ENCODE measurements around the gene FLT3. TPM values are rescaled to one million over a fixed set of nuclear protein-coding genes. Genes with fewer than 3 reads are reported as not detected.

FLT3 gene
- total RNA-seq, 3 donors from 2014 or later, result 0.08 to 0.11 TPM; not detected in 1

GRCh38 chr13:28071424-28071823 is 29.0 kb downstream of the FLT3 start:
- Mint-ChIP-seq H3K4me1 (ENCODE audit: low read depth) (no peaks in the 10 kb centered on the region), H3K36me3 (ENCODE audit: insufficient read depth) (no peaks in the 10 kb centered on the region), H3K27me3 (ENCODE audit: low read depth) (no peaks in the 10 kb centered on the region), H3K4me3 (no peak overlapping the region), H3K9me3 (no peaks in the 10 kb centered on the region)
- ATAC-seq (no peak), DNase-seq (no peak)

GRCh38 chr13:28067491-28067890 is 32.9 kb downstream of the FLT3 start:
- Mint-ChIP-seq H3K27me3 (ENCODE audit: low read depth) (no peaks in the 10 kb centered on the region), H3K4me3 (no peak overlapping the region), H3K9me3 (no peaks in the 10 kb centered on the region), H3K4me1 (ENCODE audit: low read depth) (no peaks in the 10 kb centered on the region), H3K36me3 (ENCODE audit: insufficient read depth) (no peaks in the 10 kb centered on the region)
- ATAC-seq, result no peak
- DNase-seq, result no peak

GRCh38 chr13:28058866-28059613 is 41.3 kb downstream of the FLT3 start:
- ATAC-seq (no peak), DNase-seq (peak; percentile 27)
- H3K4me1 Mint-ChIP-seq (ENCODE audit: low read depth), result no peaks in the 10 kb centered on the region
- H3K27me3 Mint-ChIP-seq (ENCODE audit: low read depth), result peaks cover 27% of the 10 kb centered on the region
- no peak overlapping the region for H3K4me3 Mint-ChIP-seq
- H3K9me3 Mint-ChIP-seq, result no peaks in the 10 kb centered on the region
- H3K36me3 Mint-ChIP-seq (ENCODE audit: insufficient read depth), result no peaks in the 10 kb centered on the region

GRCh38 chr13:28056970-28057712 is 43.2 kb downstream of the FLT3 start:
- H3K36me3 Mint-ChIP-seq (ENCODE audit: insufficient read depth), result no peaks in the 10 kb centered on the region
- no peak overlapping the region for H3K4me3 Mint-ChIP-seq
- H3K4me1 Mint-ChIP-seq (ENCODE audit: low read depth), result no peaks in the 10 kb centered on the region
- H3K27me3 Mint-ChIP-seq (ENCODE audit: low read depth), result peaks cover 31% of the 10 kb centered on the region
- no peak for DNase-seq
- no peaks in the 10 kb centered on the region for H3K9me3 Mint-ChIP-seq
- ATAC-seq, result no peak

- DNase-seq, result no peak
- Mint-ChIP-seq H3K27me3 (ENCODE audit: low read depth) (peaks cover 31% of the 10 kb centered on the region), H3K4me1 (ENCODE audit: low read depth) (no peaks in the 10 kb centered on the region), H3K9me3 (no peaks in the 10 kb centered on the region), H3K4me3 (no peak overlapping the region), H3K36me3 (ENCODE audit: insufficient read depth) (no peaks in the 10 kb centered on the region)
- ATAC-seq, result no peak
Observed at GRCh38 chr13:28056426-28056825, 44.0 kb downstream of the FLT3 start.

- H3K27me3 Mint-ChIP-seq (ENCODE audit: low read depth), result peaks cover 31% of the 10 kb centered on the region
- no peak for DNase-seq
- no peak for ATAC-seq
- H3K36me3 Mint-ChIP-seq (ENCODE audit: insufficient read depth), result no peaks in the 10 kb centered on the region
- H3K4me3 Mint-ChIP-seq, result no peak overlapping the region
- no peaks in the 10 kb centered on the region for H3K4me1 Mint-ChIP-seq (ENCODE audit: low read depth)
- H3K9me3 Mint-ChIP-seq, result no peaks in the 10 kb centered on the region
Observed at GRCh38 chr13:28055357-28055756, 45.0 kb downstream of the FLT3 start.

- ATAC-seq (no peak), DNase-seq (no peak)
- H3K36me3 Mint-ChIP-seq (ENCODE audit: insufficient read depth), result no peaks in the 10 kb centered on the region
- peaks cover 34% of the 10 kb centered on the region for H3K27me3 Mint-ChIP-seq (ENCODE audit: low read depth)
- H3K9me3 Mint-ChIP-seq, result no peaks in the 10 kb centered on the region
- H3K4me1 Mint-ChIP-seq (ENCODE audit: low read depth), result peaks cover 3% of the 10 kb centered on the region
- no peak overlapping the region for H3K4me3 Mint-ChIP-seq
Observed at GRCh38 chr13:28052945-28053344, 47.4 kb downstream of the FLT3 start.

GRCh38 chr13:28049880-28050875 is 50.2 kb downstream of the FLT3 start:
- Mint-ChIP-seq H3K4me1 (ENCODE audit: low read depth) (peaks cover 3% of the 10 kb centered on the region), H3K27me3 (ENCODE audit: low read depth) (peaks cover 14% of the 10 kb centered on the region), H3K4me3 (no peak overlapping the region), H3K36me3 (ENCODE audit: insufficient read depth) (no peaks in the 10 kb centered on the region), H3K9me3 (no peaks in the 10 kb centered on the region)
- ATAC-seq (no peak), DNase-seq (no peak)

- no peaks in the 10 kb centered on the region for H3K36me3 Mint-ChIP-seq (ENCODE audit: insufficient read depth)
- DNase-seq (no peak), ATAC-seq (no peak)
- H3K4me3 Mint-ChIP-seq, result no peak overlapping the region
- H3K27me3 Mint-ChIP-seq (ENCODE audit: low read depth), result peaks cover 13% of the 10 kb centered on the region
- no peaks in the 10 kb centered on the region for H3K9me3 Mint-ChIP-seq
- H3K4me1 Mint-ChIP-seq (ENCODE audit: low read depth), result peaks cover 3% of the 10 kb centered on the region
Observed at GRCh38 chr13:28049215-28049614, 51.2 kb downstream of the FLT3 start.

- ATAC-seq (no peak), DNase-seq (no peak)
- no peaks in the 10 kb centered on the region for H3K9me3 Mint-ChIP-seq
- H3K36me3 Mint-ChIP-seq (ENCODE audit: insufficient read depth), result no peaks in the 10 kb centered on the region
- H3K4me1 Mint-ChIP-seq (ENCODE audit: low read depth), result peaks cover 3% of the 10 kb centered on the region
- H3K27me3 Mint-ChIP-seq (ENCODE audit: low read depth), result peaks cover 13% of the 10 kb centered on the region
- no peak overlapping the region for H3K4me3 Mint-ChIP-seq
Observed at GRCh38 chr13:28048768-28049167, 51.6 kb downstream of the FLT3 start.

GRCh38 chr13:28047757-28048388 is 52.5 kb downstream of the FLT3 start:
- DNase-seq (no peak), ATAC-seq (peak; percentile 74 to 79)
- Mint-ChIP-seq H3K9me3 (no peaks in the 10 kb centered on the region), H3K36me3 (ENCODE audit: insufficient read depth) (no peaks in the 10 kb centered on the region), H3K4me3 (no peak overlapping the region), H3K27me3 (ENCODE audit: low read depth) (peaks cover 10% of the 10 kb centered on the region), H3K4me1 (ENCODE audit: low read depth) (peaks cover 3% of the 10 kb centered on the region)

- Mint-ChIP-seq H3K27me3 (ENCODE audit: low read depth) (peaks cover 8% of the 10 kb centered on the region), H3K9me3 (no peaks in the 10 kb centered on the region), H3K4me3 (no peak overlapping the region), H3K36me3 (ENCODE audit: insufficient read depth) (no peaks in the 10 kb centered on the region), H3K4me1 (ENCODE audit: low read depth) (peaks cover 3% of the 10 kb centered on the region)
- ATAC-seq (no peak), DNase-seq (no peak)
Observed at GRCh38 chr13:28046981-28047380, 53.4 kb downstream of the FLT3 start.

GRCh38 chr13:28045861-28046260 is 54.5 kb downstream of the FLT3 start:
- Mint-ChIP-seq H3K27me3 (ENCODE audit: low read depth) (peaks cover 15% of the 10 kb centered on the region), H3K36me3 (ENCODE audit: insufficient read depth) (no peaks in the 10 kb centered on the region), H3K4me1 (ENCODE audit: low read depth) (peaks cover 3% of the 10 kb centered on the region), H3K9me3 (no peaks in the 10 kb centered on the region), H3K4me3 (no peak overlapping the region)
- no peak for DNase-seq
- no peak for ATAC-seq

- Mint-ChIP-seq H3K36me3 (ENCODE audit: insufficient read depth) (no peaks in the 10 kb centered on the region), H3K9me3 (no peaks in the 10 kb centered on the region), H3K27me3 (ENCODE audit: low read depth) (peaks cover 19% of the 10 kb centered on the region), H3K4me1 (ENCODE audit: low read depth) (peaks cover 3% of the 10 kb centered on the region), H3K4me3 (no peak overlapping the region)
- no peak for DNase-seq
- ATAC-seq, result no peak
Observed at GRCh38 chr13:28044608-28045007, 55.8 kb downstream of the FLT3 start.
